Ammon's horn (tissue), 1 donor: Measurements from ENCODE around the gene IRS1.

Experiments
- DNase-seq: peaks from one replicate; pipeline ENCODE4 v3.0.0-alpha.2; 2016; ENCODE audit warnings: low spot score

IRS1 gene

GRCh38 chr2:226813148-226813701 lies 13.6 kb upstream of the IRS1 start:
- peak; percentile 63 for DNase-seq

GRCh38 chr2:226803410-226803809 lies 3.8 kb upstream of the IRS1 start:
- DNase-seq, result no peak

DNA sequence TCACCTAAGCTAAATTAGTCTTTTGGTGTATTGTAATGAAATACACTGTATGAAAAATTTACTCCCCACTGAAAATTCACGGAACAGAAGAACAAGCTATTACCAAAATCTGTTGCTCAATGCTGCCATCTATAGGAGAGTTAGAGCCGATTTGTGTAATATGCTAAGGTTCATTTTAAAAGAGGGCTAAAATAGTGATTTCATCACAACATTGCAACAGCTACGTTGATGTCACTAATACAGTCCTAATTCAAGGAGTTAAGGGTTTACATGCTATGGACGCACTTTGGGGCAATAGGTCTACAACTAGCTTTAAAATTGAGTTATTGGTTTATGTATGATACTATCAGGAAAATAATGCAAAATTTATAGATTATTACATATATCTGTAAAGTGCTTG lies 3.0 kb upstream of the IRS1 start:
- DNase-seq, result peak; percentile 88

GRCh38 chr2:226800941-226801784 lies 1.5 kb upstream of the IRS1 start:
- DNase-seq, result peak; percentile 95

DNA sequence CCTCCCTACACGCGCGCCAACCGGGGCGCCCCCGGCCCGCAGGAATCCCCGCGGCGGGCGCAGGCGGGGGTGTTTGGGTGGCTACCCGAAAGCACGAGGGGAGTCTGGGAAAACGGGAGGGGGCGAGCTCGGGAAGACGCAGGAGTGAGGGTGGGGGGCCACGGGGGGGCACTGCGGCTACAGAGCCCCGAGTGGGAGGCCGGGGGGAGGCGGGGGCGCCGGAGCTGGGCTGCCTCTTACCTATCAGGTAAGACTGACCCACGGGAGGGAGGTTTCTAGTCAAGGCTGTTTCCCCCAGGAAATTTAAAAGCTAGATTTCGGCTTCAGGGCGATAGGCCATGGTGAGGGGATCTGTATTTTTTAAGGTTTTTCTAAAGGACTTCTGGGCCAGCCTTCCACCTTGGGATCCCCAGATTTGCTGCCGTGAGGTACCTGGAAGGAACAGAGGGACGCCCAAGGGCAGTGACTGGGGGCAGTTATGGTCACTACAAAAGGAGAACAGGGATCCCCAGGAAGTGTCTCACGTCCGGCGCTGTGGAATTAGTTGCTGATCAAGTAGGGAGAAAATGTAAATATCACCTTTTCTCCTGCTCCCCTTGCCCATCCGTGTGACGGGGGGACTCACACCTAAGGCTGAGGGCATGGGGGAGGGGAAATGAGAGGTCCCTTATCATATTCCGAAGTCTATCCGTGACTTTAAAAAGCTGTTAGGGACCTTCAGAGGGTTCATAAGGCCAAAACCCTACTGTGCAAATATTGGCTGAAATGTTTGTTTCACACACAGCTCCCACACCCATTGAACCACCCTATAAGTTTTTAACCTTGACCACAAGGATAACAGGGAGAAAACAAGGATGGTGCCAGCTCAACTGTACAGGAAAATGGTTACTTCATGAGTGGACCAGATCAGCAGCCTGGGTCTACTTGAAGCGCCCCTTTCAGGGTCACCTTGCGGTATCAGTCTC lies 638 bp upstream of the IRS1 start:
- peak; percentile 28 for DNase-seq

GRCh38 chr2:226798422-226799210 lies 1.0 kb downstream of the IRS1 start:
- peak; percentile 73 for DNase-seq

DNA sequence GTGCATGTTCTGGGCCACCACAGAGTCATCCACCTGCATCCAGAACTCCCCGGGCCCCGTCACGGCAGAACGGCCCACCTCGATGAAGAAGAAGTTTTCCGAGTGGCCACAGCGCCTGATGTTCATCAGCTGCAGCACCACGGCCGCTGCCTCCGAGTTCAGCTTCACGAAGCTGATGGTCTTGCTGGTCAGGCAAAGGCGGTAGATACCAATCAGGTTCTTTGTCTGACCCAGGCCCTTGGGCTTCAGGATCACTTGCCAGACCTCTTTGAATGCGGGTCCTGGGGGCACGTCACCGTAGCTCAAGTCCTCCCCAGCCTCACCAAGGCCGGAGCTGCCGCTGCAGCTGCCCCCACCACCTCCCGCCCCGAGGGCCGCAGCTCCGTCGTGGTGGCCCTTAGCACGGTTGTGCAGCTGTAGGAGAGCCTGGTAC lies 1.6 kb downstream of the IRS1 start:
- no peak for DNase-seq

DNA sequence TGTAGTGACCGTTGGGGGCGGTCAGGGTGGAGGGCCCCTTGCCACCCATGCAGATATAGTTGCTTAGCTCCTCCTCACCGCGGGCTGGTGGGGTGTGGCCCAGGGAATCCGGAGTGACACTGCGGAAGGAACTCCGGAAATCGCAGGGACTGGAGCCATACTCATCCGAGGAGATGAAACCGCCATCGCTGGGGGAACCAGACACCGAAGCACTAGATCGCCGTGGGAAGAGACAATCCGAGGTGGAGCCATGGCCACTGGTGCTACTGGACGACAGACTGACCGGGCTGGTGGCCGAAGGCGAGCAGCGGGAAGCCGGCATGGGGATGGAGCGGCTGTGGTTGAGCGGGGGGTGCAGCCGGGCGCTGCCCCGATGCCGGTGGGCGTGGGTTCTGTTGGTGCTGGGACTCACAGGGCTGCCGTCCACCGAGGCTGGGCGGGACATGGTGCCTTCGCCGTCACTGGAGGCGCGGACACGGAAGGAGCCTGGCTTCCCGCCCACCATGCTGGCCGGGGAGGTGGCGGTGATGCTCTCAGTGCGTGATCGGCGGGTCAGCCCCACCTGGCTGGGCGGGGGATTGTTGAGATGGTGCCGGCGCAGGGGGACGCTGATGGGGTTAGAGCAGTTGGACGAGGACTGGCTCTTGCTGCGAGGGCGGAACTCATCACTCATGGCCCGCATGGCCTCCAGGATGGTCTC lies 2.2 kb downstream of the IRS1 start:
- no peak for DNase-seq

GRCh38 chr2:226796840-226797288 lies 2.8 kb downstream of the IRS1 start:
- peak; percentile 55 for DNase-seq

DNA sequence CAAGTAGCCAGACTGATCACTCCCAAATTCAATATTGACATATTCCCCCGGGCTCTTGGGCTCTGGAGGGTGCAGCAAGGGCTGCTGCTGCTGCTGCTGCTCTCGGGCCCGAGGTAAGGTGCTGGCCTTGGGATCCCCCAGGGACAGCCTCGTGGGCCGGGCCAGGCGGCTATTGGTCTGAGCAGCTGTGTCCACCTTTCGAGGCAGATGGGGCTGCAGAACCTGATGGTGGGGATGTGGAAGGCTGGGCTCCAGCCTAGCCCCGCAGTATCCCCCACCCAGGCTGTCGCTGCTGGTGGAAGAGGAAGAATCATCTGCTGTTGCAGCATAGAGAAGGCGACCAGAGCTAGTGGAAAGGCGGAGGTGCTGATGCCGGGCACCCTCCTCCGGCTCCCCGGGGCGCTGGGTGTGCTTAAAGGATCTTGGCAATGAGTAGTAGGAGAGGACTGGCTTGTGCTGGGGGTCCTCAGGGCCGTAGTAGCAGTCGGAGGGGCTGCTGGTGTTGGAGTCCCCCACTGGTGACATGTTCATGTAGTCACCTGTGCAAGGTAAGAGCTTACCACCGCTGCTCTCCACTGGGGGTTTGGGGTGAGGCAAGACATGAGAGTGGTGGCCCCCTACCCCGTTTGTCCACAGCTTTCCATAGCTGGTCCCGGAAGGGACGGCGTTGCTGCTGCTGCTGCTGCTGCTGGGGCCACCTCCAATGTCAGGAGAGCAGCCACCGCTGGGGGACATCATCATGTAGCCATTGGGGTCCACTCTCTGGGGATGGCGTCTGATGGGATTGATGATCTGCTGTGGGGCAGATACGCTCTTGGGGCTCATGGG lies 3.4 kb downstream of the IRS1 start:
- no peak for DNase-seq

- DNase-seq, result peak; percentile 7
These were observed 4.2 kb downstream of the IRS1 start for GRCh38 chr2:226795281-226796011.

GRCh38 chr2:226794751-226795171 lies 4.9 kb downstream of the IRS1 start:
- peak; percentile 6 for DNase-seq

GRCh38 chr2:226794196-226794661 lies 5.4 kb downstream of the IRS1 start:
- no peak for DNase-seq

- DNase-seq, result no peak
These were observed 6.0 kb downstream of the IRS1 start for GRCh38 chr2:226793646-226794045.

- peak; percentile 5 for DNase-seq
These were observed 7.3 kb downstream of the IRS1 start for GRCh38 chr2:226792155-226792881.

DNA sequence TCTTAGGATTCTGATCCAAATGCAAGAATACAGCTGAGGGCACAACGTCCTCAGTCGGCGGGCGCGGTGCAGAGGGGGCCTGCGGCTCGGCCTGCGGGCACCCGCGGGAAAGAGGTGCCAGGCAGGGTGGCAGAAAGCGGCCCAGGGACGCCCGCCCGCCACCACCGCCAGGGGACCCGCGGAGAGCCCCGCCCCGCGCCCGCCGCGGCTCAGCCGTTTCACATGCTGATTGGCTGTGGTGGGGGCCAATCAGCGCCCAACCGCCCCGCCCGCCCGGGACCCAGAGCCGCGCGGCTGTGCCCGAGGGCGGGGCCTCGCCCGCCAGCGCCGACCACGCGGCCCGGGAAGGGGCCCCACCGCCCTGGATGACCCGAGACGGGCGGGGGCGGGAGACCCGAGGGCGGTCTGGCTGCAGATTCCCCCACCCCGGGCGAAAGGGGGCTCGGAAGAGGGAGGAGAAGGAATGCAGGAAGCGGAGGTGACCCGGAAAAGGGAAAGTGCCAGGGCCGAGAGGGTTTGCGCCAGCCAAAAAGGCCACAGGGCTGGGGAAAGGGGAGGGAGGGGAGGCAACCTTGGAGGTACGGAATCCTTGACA lies 8.0 kb downstream of the IRS1 start:
- DNase-seq, result peak; percentile 92

- DNase-seq, result peak; percentile 70
These were observed 8.5 kb downstream of the IRS1 start for GRCh38 chr2:226791056-226791486.

GRCh38 chr2:226790431-226790830 lies 9.2 kb downstream of the IRS1 start:
- no peak for DNase-seq
